Fibroblast of villous mesenchyme (primary cell): ENCODE data around the gene HEBP2. TPM values are rescaled to one million over a fixed set of nuclear protein-coding genes. Genes with fewer than 3 reads are reported as not detected.
"Not testable (repeated sequence)": the region's sequence is repeated elsewhere in the genome, so short reads cannot be mapped to it uniquely, and the experiment has no call there.

Experiments used
- DNase-seq: peaks from one replicate; pipeline ENCODE4 v3.0.0-alpha.2; 2010; ENCODE audit warnings: low read depth
- H3K4me3 ChIP-seq: 2 replicates; pipeline ENCODE4 v1.5.1; 2011; ENCODE audit warnings: low read depth, mild to moderate bottlenecking, low read length
- total RNA-seq: library from RNA; depleted of rRNA; stranded (reverse); fragments of >200 nt; gene quantifications from 2 replicates; pipeline ENCODE4 v1.2.3, GENCODE V29; 2012
- TF ChIP-seq, protein P1 (sequence below): IDR thresholded peaks from 2 replicates; pipeline ENCODE4 v1.5.1; 2012; ENCODE audit warnings: low read depth, mild to moderate bottlenecking, low read length; ENCODE audit not compliant: insufficient read depth

Gene HEBP2
- total RNA-seq, 1 donor, result 13.8 TPM

DNA sequence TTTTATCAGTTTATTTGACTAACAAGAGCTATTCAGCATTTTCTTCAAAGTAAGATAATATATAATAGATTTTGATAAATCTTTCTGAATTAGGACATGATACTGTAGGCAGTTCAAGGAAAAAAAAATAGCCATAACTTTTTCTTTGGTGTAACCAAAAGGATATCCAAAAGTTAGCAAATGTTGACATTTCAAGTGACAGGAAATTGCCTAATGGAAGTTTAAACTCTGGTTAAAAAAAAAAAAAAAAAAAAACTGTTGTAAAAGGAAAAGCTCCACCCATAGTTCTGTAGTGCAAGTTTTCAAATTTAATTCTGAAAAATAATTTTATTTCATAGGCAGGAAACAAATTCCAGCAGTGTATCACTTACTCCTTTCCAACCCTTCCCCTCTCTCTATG lies 18.8 kb downstream of the HEBP2 start:
- TF ChIP-seq, protein P1, sequence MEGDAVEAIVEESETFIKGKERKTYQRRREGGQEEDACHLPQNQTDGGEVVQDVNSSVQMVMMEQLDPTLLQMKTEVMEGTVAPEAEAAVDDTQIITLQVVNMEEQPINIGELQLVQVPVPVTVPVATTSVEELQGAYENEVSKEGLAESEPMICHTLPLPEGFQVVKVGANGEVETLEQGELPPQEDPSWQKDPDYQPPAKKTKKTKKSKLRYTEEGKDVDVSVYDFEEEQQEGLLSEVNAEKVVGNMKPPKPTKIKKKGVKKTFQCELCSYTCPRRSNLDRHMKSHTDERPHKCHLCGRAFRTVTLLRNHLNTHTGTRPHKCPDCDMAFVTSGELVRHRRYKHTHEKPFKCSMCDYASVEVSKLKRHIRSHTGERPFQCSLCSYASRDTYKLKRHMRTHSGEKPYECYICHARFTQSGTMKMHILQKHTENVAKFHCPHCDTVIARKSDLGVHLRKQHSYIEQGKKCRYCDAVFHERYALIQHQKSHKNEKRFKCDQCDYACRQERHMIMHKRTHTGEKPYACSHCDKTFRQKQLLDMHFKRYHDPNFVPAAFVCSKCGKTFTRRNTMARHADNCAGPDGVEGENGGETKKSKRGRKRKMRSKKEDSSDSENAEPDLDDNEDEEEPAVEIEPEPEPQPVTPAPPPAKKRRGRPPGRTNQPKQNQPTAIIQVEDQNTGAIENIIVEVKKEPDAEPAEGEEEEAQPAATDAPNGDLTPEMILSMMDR, result no peak
- DNase-seq, result peak; percentile 16

DNA sequence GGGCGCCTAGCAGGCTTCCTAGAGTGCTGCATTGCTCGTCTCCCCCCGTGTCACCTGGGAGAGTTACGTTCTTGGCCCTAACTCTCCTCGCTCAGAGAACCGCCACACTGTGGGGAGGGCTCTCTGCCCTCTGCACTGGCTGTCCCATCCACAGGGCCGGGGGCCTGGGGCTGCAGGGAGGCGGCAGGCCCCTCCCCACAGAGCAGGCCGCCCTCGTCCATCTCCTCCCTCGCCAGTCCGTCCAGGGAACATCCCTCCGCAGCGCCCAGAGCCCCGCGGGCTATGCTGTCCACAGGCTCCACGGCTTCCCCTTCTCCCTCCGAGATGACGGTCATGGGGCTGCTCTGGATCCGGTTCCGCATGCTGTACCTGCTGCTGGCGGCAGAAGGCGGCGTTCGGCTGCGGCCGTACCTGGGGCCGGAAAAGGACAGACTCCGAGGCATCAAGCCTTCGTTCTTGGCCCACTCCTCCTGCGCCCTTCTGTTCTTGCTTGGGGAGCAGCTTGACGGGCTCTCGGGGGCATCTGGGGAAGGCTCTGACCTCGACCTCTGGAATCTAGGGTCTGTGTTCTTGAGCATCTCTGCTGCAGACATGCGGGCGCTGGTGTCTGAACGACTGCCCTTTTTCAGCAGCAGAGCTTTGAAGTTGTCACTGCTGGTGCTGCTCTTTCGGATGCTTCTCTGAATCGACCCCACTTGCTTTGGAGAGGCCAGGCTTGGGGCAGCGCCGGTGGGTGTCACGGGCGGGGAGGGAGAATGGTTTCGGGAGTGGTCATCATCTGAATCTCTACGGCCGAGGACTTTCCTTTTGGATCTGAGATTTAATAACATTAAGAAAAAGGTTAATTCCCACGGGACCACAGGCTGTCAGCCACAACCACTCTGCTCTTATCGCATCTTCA lies 20.2 kb downstream of the HEBP2 start:
- TF ChIP-seq, protein P1, result no peak
- H3K4me3 ChIP-seq, result no peak overlapping the region
- DNase-seq, result no peak

More for the DNA sequence above, 18.8 kb downstream of the HEBP2 start:
- H3K4me3 ChIP-seq, result no peak overlapping the region

DNA sequence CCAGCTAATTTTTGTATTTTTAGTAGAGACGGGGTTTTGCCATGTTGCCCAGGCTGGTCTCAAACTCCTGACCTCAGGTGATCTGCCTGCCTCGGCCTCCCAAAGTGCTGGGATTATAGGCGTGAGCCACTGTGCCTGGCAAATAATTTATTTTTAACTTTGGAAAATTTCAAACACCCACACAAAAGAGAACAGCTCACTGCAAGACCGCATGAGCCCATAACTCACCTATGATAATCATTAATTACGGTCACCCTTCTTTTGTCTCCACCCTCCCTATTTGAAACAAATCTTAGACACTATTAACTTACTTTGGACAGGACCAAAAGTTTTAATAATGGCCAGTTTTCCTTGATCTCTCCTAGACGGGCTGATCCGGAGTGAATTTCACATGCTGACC lies 21.2 kb downstream of the HEBP2 start:
- DNase-seq, H3K4me3 ChIP-seq: not testable (repeated sequence)

DNA sequence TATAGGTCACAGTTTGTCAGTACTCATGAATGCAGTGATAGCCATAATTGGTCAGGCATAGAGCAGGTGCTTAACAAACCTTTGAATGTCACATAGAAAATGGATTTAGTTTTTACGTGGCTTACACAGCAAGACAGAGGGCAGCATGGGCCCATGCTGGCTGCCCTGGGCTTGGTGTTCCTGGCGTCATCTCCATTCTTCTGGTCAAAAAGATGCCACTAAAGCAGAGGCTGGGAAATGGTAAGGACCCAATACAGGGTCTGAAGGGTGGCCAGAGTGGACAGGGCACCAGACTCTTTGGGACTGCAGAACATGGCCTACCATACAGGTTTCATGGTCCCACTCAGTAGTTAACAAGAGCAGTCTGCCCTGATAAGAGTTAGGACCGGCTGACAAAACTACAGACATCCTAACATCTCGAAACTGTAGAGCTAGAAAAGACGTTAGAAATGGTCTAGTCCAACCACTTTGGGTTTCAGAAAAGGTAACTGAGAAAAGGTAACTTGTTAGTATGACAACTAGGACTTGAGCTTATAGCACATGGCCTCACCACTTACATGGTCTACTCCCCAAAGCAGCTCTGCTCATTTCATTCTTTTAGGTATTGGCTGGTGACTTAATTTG lies 22.6 kb downstream of the HEBP2 start:
- TF ChIP-seq, protein P1, result no peak
- no peak for DNase-seq
- no peak overlapping the region for H3K4me3 ChIP-seq

DNA sequence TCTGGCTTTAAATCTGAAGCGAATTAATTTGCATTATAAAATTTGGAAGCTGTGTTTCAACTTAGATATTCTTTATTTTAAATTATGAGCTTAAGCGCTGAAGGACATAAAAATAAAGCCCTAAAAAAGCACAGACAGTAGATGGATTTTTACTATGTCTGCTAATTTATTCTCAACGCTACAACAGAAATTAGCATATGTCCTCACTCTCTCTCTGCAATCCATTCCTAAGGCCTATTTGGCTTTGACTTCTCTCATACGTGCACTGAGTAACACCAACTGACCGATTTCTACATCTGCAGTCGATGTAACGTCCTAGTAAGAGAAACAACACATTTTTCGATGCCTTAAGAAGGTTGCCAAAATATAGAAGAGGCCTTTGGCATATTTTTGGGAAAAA lies 23.7 kb downstream of the HEBP2 start:
- TF ChIP-seq, protein P1, result no peak
- H3K4me3 ChIP-seq, result no peak overlapping the region
- DNase-seq, result no peak

DNA sequence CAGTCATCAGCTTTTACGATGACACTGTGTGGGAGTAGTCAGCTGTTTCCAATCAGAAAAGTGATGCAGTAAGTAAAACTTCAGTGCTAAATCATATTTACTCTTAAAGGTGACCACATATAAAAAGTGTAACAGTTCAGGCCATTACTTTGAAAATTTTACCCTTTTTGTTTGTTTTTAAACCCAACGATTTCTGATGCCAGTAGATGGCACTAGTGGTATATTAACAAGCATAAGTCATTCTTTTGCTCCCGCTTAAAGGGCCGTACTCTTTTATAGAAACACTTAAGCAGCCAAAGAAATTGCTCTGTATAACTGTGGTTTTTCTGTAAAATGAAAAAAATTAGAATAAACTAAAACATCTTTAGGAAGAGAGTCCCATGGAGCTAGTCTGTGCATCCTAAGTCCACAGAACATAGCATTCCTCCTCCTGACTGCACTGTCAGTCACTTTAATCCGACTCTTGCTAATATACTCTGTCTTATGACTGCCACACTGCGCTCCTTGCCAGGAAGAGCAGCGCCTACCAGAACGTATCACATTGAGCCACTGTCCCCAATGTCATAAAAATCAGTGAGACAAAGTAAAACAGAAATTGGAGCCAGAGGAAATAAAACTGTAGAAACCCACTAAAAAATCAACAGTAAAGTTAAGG lies 25.0 kb downstream of the HEBP2 start:
- H3K4me3 ChIP-seq, result no peak overlapping the region
- TF ChIP-seq, protein P1, result peak; percentile 60
- peak; percentile 67 for DNase-seq

DNA sequence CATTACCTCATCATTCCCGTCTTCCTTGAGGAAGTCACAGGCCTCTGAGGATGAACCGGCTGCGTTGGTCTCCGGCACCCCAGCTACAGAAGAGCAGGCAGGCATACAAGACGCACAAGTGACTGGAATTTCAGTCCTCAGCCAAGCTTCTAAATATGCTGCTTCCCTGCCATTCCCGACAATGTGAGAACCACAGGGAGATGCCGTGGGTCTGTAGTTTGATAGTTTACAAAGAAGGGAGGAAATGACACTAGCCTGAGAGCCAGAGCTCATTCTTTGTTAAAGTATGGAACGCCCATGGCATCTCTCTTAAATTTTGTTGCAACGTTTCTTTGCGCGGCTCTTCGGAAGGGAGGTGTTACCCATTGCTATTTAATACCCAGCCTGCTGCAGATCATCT lies 25.7 kb downstream of the HEBP2 start:
- TF ChIP-seq, protein P1, result no peak
- H3K4me3 ChIP-seq, result no peak overlapping the region
- no peak for DNase-seq
